ENCODE results near the gene PPP2CA.

DNA sequence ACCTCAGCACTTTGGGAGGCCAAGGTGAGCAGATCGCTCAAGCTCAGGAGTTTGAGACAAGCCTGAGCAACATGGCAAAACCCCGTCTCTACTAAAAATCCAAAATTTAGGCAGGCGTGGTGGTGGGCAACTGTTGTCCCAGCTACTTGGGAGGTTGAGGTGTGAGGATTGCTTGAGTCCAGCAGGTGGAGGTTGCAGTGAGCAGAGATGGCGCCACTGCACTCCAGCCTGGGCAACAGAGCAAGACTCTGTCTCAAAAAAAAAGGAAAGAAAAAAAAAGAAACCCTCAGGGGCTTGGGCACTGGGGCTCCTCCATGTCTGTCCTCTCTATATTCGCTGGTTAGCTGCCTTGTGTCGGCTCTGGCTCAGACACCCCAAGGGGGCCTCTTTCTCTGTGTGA lies 10.9 kb upstream of the PPP2CA start:
- TF ChIP-seq, protein P1, sequence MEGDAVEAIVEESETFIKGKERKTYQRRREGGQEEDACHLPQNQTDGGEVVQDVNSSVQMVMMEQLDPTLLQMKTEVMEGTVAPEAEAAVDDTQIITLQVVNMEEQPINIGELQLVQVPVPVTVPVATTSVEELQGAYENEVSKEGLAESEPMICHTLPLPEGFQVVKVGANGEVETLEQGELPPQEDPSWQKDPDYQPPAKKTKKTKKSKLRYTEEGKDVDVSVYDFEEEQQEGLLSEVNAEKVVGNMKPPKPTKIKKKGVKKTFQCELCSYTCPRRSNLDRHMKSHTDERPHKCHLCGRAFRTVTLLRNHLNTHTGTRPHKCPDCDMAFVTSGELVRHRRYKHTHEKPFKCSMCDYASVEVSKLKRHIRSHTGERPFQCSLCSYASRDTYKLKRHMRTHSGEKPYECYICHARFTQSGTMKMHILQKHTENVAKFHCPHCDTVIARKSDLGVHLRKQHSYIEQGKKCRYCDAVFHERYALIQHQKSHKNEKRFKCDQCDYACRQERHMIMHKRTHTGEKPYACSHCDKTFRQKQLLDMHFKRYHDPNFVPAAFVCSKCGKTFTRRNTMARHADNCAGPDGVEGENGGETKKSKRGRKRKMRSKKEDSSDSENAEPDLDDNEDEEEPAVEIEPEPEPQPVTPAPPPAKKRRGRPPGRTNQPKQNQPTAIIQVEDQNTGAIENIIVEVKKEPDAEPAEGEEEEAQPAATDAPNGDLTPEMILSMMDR (IDR thresholded peaks at IDR 0.05), result no peak
- TF ChIP-seq EP300 (IDR thresholded peaks at IDR 0.05), result no peak
